Stimulated activated CD8-positive, alpha-beta memory T cell treated with anti-CD3 and anti-CD28 coated beads, Interleukin-4, amount 100 ng/mL, for 24 hours (primary cell): ENCODE results near the gene SNRNP27.
A peak's percentile ranks its signal among the peaks of the same experiment; 100 is the strongest.
"Not testable (repeated sequence)": the region's sequence is repeated elsewhere in the genome, so short reads cannot be mapped to it uniquely, and the experiment has no call there.

ENCODE experiments used
- DNase-seq: peaks from one replicate; pipeline ENCODE4 v3.0.0-alpha.2; 2020; ENCODE audit warnings: low read depth

Gene SNRNP27

GRCh38 chr2:69946351-69947324 lies 52.9 kb downstream of the SNRNP27 start:
- peak; percentile 19 for DNase-seq

DNA sequence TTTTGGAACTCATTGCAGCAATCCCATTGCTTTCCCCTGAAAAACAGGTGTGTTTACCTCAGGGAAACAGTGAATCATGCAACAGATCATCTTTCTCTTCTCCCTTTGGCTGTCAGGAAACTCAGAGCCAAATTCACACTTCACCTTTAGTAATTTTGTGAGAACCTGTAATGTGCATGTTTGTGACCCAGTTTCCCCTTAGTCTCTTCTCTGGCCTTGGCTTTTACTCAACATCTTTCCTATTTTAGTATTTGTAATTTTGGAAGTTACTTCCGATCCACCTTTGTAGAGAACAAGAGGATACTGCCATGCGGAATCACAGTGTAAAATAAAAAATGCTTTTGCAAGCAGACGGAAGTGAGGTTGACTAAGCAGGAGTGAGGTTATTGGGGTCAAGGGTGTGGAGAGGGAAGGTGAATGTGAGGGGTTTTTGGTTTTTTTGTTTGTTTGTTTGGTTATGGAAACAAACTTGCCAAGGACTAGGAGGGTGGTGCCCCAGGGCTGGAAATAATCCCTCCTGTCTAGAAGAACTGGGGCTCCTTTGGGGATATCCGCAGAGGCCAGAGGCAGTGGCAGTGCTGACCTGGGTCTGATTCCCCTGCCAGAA lies 53.7 kb downstream of the SNRNP27 start:
- no peak for DNase-seq

DNA sequence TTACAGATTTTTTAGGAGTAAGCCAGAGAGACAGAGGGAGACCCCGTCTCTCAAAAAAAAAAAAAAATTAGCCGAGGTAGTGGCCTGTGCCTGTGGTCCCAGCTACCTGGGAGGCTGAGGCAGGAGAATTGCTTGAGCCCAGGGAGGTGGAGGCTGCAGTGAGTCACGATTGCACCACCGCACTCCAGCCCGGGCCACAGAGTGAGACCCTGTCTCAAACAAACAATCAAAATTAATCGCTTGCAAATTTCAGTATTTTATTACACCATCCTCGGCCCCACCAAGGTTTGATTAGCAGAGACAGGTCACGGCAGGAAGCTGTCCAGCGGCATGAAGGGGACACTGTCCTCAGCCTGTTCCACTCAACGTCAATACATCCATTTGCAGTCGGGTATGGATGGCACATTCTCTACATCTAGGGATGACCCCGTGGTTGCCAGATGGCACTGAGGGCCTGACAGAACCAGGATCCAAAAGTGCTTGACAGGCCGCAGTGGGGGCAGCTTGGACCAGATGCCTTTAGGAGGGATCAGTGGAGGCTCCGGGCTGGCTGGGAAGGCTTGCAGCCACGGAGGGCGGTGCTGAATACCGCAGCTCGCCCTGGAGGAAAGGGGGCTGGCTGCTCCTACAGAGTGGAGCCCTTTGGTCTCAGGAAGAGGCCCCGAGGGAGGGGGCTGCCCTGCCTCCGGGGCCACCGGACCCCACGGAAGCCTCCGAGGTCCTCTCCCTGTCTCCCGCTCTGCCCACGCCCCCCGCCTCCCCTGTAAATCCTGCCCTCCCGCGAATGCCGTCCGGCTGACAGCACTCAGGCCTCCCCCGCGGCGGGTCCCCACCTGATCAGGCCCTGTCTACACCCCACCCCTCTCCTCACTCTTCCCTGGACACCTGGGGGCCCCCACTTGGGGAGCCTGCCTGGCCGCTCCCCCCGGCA lies 54.5 kb downstream of the SNRNP27 start:
- no peak for DNase-seq

DNA sequence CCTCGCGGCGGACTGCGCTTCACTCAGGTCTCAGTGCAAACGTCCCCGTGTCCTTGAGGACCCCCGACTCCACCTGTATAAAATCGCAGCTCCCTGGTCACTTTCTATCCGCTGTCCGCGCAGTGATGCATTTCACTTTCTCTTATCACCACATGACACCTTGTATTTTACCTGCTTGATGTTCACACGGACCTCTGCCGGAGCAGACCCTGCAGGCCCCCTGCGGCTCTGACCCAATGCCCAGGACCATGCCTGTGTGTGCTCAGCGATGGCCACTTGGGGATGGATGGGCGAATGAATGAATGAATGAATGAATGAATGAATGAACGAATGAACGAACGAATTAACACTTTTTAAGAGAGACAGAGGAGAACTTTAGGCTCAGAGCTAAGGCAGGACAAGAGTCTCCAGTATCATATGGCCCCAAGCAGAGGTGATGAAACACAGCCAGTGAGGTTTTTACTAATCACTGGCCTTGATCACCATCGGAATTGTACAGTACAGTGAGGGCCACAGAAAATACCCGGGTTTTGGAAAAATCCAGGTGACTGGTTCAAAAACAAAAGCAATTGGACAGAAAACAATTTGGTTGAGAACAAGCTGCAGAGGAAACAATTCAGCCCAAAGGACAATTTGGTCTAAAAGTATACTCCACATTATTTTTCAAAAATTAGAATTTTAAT lies 55.3 kb downstream of the SNRNP27 start:
- no peak for DNase-seq

DNA sequence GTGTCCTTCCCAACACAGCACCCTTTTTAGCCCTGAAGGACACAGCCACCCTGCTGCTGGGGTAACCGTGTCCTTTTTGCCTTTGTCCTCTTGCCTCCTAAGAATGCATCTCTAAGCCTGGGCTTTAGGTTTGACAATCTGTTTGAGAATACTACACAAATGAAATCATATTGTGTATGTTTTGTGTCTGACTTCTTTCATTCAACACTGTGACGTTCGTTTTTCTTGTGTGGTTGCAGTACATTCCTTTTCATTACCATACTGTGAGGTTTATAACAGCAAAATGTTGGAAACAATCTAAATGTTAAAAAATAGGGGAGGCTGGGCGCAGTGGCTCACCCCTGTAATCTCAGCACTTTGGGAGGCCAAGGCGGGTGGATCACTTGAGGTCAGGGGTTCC lies 56.5 kb downstream of the SNRNP27 start:
- no peak for DNase-seq

GRCh38 chr2:69950671-69951070 lies 56.9 kb downstream of the SNRNP27 start:
- DNase-seq: not testable (repeated sequence)

GRCh38 chr2:69952336-69953115 lies 58.8 kb downstream of the SNRNP27 start:
- no peak for DNase-seq

- no peak for DNase-seq
These were observed 60.3 kb downstream of the SNRNP27 start for GRCh38 chr2:69954084-69954483.
